IMR-90 (cell line): ENCODE data around the gene SEMA5A. TPM values are rescaled to one million over a fixed set of nuclear protein-coding genes. Genes with fewer than 3 reads are reported as not detected.

Source experiments
- ATAC-seq: fragments of 200-7000 bp; cut with Tn5 transposase; 2 replicates; pipeline ENCODE4 v1.9.1; 2020; ENCODE audit warnings: low read depth, mild to moderate bottlenecking, moderate library complexity
- BruUV-seq: library from RNA; stranded (reverse); fragments of 400-500 nt; replicated peaks from 2 replicates; lab custom pipeline; 2021; lab: Mats Ljungman, UMichigan
- CTCF ChIA-PET: fragments of 300-600 bp; formaldehyde crosslinking; extraction: SDS; loops from one replicate; lab custom pipeline; 2021; ENCODE audit warnings: antibody characterized with exemption; lab: Yijun Ruan, JAX
- POLR2A ChIA-PET: fragments of 300-600 bp; sonication (Branson Sonifier 250); formaldehyde crosslinking; loops from one replicate; lab custom pipeline; 2022; ENCODE audit warnings: antibody characterized with exemption; ENCODE audit not compliant: unreplicated experiment; lab: Charles Lee
- DNase-seq: peaks from one replicate; pipeline ENCODE4 v3.0.0; 2013
- H2AFZ ChIP-seq: replicated peaks from 2 replicates; pipeline ENCODE3; 2013; ENCODE audit warnings: low read length, mild to moderate bottlenecking; ENCODE audit not compliant: poor library complexity
- H2AK5ac ChIP-seq: 2 replicates; pipeline ENCODE4 v1.6.1; 2013; ENCODE audit warnings: low read depth, low read length, inconsistent platforms
- H2AK9ac ChIP-seq: replicated peaks from 2 replicates; pipeline ENCODE3; 2013; ENCODE audit warnings: mild to moderate bottlenecking, low read depth, low read length, moderate library complexity; ENCODE audit not compliant: poor library complexity
- H2BK120ac ChIP-seq: 2 replicates; pipeline ENCODE4 v1.6.1; 2013; ENCODE audit warnings: low read depth, low read length, inconsistent platforms
- H2BK15ac ChIP-seq: 3 replicates; pipeline ENCODE4 v1.6.1; 2013; ENCODE audit warnings: low read depth, low read length, inconsistent platforms
- H2BK20ac ChIP-seq: 2 replicates; pipeline ENCODE4 v1.6.1; 2013; ENCODE audit warnings: low read depth, mild to moderate bottlenecking, inconsistent platforms, low read length, moderate library complexity
- H2BK5ac ChIP-seq: 2 replicates; pipeline ENCODE4 v1.6.1; 2013; ENCODE audit warnings: mild to moderate bottlenecking, low read depth, low read length, inconsistent platforms; ENCODE audit not compliant: poor library complexity, severe bottlenecking
- H3K14ac ChIP-seq: replicated peaks from 2 replicates; pipeline ENCODE4 v1.6.1; 2013; ENCODE audit warnings: low read depth, low read length, inconsistent platforms
- H3K18ac ChIP-seq: 2 replicates; pipeline ENCODE4 v1.6.1; 2013; ENCODE audit warnings: low read depth, low read length, control low read depth
- H3K23ac ChIP-seq: 2 replicates; pipeline ENCODE4 v1.6.1; 2013; ENCODE audit warnings: low read depth, low read length, inconsistent platforms
- H3K27ac ChIP-seq: 2 replicates; pipeline ENCODE4 v1.5.1; 2013; ENCODE audit warnings: mild to moderate bottlenecking, control low read depth, low read length; ENCODE audit not compliant: insufficient read depth
- H3K27me3 ChIP-seq: 2 replicates; pipeline ENCODE4 v1.6.1; 2013; ENCODE audit warnings: low read length; ENCODE audit not compliant: control insufficient read depth, insufficient read depth
- H3K36me3 ChIP-seq: 2 replicates; pipeline ENCODE4 v1.6.1; 2013; ENCODE audit warnings: low read length, mixed read lengths; ENCODE audit not compliant: control insufficient read depth, insufficient read depth
- H3K4ac ChIP-seq: 2 replicates; pipeline ENCODE4 v1.6.1; 2013; ENCODE audit warnings: low read depth, low read length, inconsistent platforms
- H3K4me1 ChIP-seq: 2 replicates; pipeline ENCODE4 v1.6.1; 2013; ENCODE audit warnings: low read length, mixed read lengths; ENCODE audit not compliant: control insufficient read depth, insufficient read depth
- H3K4me2 ChIP-seq: 2 replicates; pipeline ENCODE4 v1.6.1; 2013; ENCODE audit warnings: low read depth, mild to moderate bottlenecking, control low read depth, low read length, moderate library complexity
- H3K4me3 ChIP-seq: 2 replicates; pipeline ENCODE4 v1.5.1; 2013; ENCODE audit warnings: low read depth, mild to moderate bottlenecking, control low read depth, low read length, moderate library complexity; ENCODE audit not compliant: insufficient read depth
- H3K56ac ChIP-seq: 2 replicates; pipeline ENCODE4 v1.6.1; 2013; ENCODE audit warnings: low read length, inconsistent platforms; ENCODE audit not compliant: insufficient read depth; ENCODE audit errors: extremely low read depth
- H3K79me1 ChIP-seq, 2 experiments: 2 replicates each; pipeline ENCODE4 v1.6.1; 2013; ENCODE audit warnings: low read length in 2 of 2, inconsistent platforms in 1 of 2, low read depth in 1 of 2
- H3K9ac ChIP-seq: 2 replicates; pipeline ENCODE4 v1.6.1; 2013; ENCODE audit warnings: low read depth, low read length, control low read depth
- H3K9me1 ChIP-seq: 2 replicates; pipeline ENCODE4 v1.6.1; 2013; ENCODE audit warnings: low read length, inconsistent platforms; ENCODE audit not compliant: insufficient read depth
- H3K9me3 ChIP-seq: 2 replicates; pipeline ENCODE4 v1.6.1; 2013; ENCODE audit warnings: low read length; ENCODE audit not compliant: control insufficient read depth, insufficient read depth
- H4K20me1 ChIP-seq: 2 replicates; pipeline ENCODE4 v1.6.1; 2013; ENCODE audit warnings: low read length, inconsistent platforms; ENCODE audit not compliant: insufficient read depth
- H4K5ac ChIP-seq: 2 replicates; pipeline ENCODE4 v1.6.1; 2013; ENCODE audit warnings: mild to moderate bottlenecking, low read depth, low read length, control low read depth
- H4K8ac ChIP-seq, 2 experiments: 2 replicates each; pipeline ENCODE4 v1.6.1; 2013; ENCODE audit warnings: low read depth in 2 of 2, low read length in 2 of 2, control low read depth in 1 of 2, inconsistent platforms in 1 of 2
- H4K91ac ChIP-seq: 2 replicates; pipeline ENCODE4 v1.6.1; 2013; ENCODE audit warnings: low read depth, low read length, inconsistent platforms; ENCODE audit not compliant: insufficient read depth
- BHLHE40 ChIP-seq: fragments of 150-350 bp; IDR thresholded peaks from 2 replicates; pipeline ENCODE4 v1.6.1; 2016; ENCODE audit warnings: mild to moderate bottlenecking, low read depth, low read length
- CHD1 ChIP-seq: IDR thresholded peaks from 2 replicates; pipeline ENCODE4 v1.6.1; 2012; ENCODE audit warnings: low read depth, low read length, improper control_type of control experiment
- FOS ChIP-seq: fragments of 150-350 bp; IDR thresholded peaks from 2 replicates; pipeline ENCODE4 v1.6.1; 2016; ENCODE audit warnings: low read depth, low read length
- MAFK ChIP-seq: IDR thresholded peaks from 2 replicates; pipeline ENCODE4 v1.6.1; 2012; ENCODE audit warnings: low read depth, low read length, improper control_type of control experiment
- MXI1 ChIP-seq: IDR thresholded peaks from 2 replicates; pipeline ENCODE4 v1.6.1; 2012; ENCODE audit warnings: low read depth, mild to moderate bottlenecking, low read length, moderate library complexity, borderline replicate concordance
- NFE2L2 ChIP-seq: fragments of 150-350 bp; IDR thresholded peaks from 2 replicates; pipeline ENCODE4 v1.6.1; 2016; ENCODE audit warnings: low read depth, mild to moderate bottlenecking, low read length
- WGBS, 2 experiments: methylation state at CpG; one replicate each; pipeline versions ENCODE4 v1.1.5 to v1.1.7; 2013; ENCODE audit warnings: missing lambda C conversion rate in 2 of 2; ENCODE audit not compliant: insufficient read length in 1 of 2; ENCODE audit errors: extremely low coverage in 2 of 2; 5-methylcytosine and 5-hydroxymethylcytosine counted together
- dilution Hi-C: fragments of 300-500 bp; cut with HindIII; formaldehyde crosslinking; loops from one replicate; pipeline ENCODE4 v1.14.3; 2018; ENCODE audit warnings: low sequenced_read_pairs; ENCODE audit not compliant: unreplicated experiment
- in situ Hi-C: fragments of 300-500 bp; cut with MboI; formaldehyde crosslinking; loops from 3 replicates; pipeline ENCODE4 v1.14.3; 2019; ENCODE audit warnings: low sequenced_read_pairs, inconsistent platforms, mixed read lengths
- intact Hi-C: fragments of 100-400 bp; cut with micrococcal nuclease; formaldehyde crosslinking; loops from 2 replicates; pipeline ENCODE4 v1.10.0; 2022
- polyA plus RNA-seq, 3 experiments: library from polyadenylated mRNA; depleted of rRNA; stranded (reverse); fragments of >200 nt; gene quantifications; 2 replicates each; pipeline ENCODE4 v1.2.3, GENCODE V29; 2012; ENCODE audit warnings: low replicate concordance in 1 of 3
- total RNA-seq: library from RNA; depleted of rRNA; stranded (reverse); fragments of >200 nt; gene quantifications from 2 replicates; pipeline ENCODE4 v1.2.3, GENCODE V29; 2012
- TF ChIP-seq, protein P1 (sequence below): conservative IDR thresholded peaks from 2 replicates; pipeline ENCODE4 v1.5.1; 2012; ENCODE audit warnings: mild to moderate bottlenecking, low read depth, low read length, improper control_type of control experiment

Gene SEMA5A
- total and polyA plus RNA-seq, 2 of the 4 experiments (the other 2 are of a cell fraction), result 8.2 to 9.9 TPM

DNA sequence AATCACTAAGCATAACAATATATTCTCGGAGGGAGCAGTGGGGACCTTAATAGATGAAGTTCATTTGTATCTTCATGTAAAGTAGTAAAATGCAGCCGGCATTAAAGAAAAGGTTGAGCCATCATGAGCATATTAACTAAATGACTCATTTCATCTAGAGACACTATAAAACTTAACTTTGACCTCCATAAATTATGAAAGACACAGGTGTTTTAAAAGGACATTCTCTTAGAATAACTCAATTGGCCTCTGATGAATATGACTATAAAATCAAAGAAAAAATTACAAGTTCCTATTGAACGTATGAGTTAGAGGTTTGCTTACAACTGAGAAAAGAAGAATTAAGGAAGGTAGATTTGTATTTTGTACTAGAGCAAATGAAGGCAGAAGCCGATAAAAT, 220.3 kb downstream of the SEMA5A start:
- Histone ChIP-seq H3K27ac (no peak overlapping the region), H3K56ac (no peak overlapping the region), H3K14ac (no peak overlapping the region), H2BK5ac (no peak overlapping the region), H2AK9ac (no peak overlapping the region), H2AFZ (no peak overlapping the region), H3K4ac (no peak overlapping the region), H3K4me1 (peaks cover 1% of the 10 kb centered on the region; the same call in 1 of the 2 replicates), H2BK15ac (no peak overlapping the region), H2BK20ac (no peak overlapping the region), H3K23ac (no peak overlapping the region), H3K36me3 (no peaks in the 10 kb centered on the region), H4K5ac (no peak overlapping the region), H3K27me3 (no peaks in the 10 kb centered on the region), H3K9me3 (no peaks in the 10 kb centered on the region), H3K9ac (no peak overlapping the region), H4K20me1 (no peaks in the 10 kb centered on the region), H3K4me3 (no peak overlapping the region), H2AK5ac (no peak overlapping the region), H4K91ac (no peak overlapping the region), H2BK120ac (no peak overlapping the region), H3K18ac (no peak overlapping the region), H3K9me1 (peaks cover 7% of the 10 kb centered on the region), H4K8ac (no peak overlapping the region), H3K4me2 (no peak overlapping the region), H3K79me1 (peaks cover 0 to 19% of the 10 kb centered on the region in 2 experiments; a peak in 2 of 4 replicates)
- DNase-seq (no peak), ATAC-seq (no peak)
- in situ Hi-C loops (no loop called here), dilution Hi-C loops (no loop called here), intact Hi-C loops (no loop called here)
- TF ChIP-seq MAFK (no peak), BHLHE40 (no peak), MXI1 (no peak), NFE2L2 (no peak), CHD1 (no peak), FOS (no peak)
- TF ChIP-seq, protein P1, sequence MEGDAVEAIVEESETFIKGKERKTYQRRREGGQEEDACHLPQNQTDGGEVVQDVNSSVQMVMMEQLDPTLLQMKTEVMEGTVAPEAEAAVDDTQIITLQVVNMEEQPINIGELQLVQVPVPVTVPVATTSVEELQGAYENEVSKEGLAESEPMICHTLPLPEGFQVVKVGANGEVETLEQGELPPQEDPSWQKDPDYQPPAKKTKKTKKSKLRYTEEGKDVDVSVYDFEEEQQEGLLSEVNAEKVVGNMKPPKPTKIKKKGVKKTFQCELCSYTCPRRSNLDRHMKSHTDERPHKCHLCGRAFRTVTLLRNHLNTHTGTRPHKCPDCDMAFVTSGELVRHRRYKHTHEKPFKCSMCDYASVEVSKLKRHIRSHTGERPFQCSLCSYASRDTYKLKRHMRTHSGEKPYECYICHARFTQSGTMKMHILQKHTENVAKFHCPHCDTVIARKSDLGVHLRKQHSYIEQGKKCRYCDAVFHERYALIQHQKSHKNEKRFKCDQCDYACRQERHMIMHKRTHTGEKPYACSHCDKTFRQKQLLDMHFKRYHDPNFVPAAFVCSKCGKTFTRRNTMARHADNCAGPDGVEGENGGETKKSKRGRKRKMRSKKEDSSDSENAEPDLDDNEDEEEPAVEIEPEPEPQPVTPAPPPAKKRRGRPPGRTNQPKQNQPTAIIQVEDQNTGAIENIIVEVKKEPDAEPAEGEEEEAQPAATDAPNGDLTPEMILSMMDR, result no peak
- ChIA-PET POLR2A (interaction anchor here (0.7 kb wide), 1 partner anchor 1346 kb away, joined by 9 read pairs; no protein-coding TSS in a partner anchor), CTCF (no interaction called here)
- no CpG with 5 or more reads among the region's 4 CpGs for WGBS, 2 experiments
- BruUV-seq, result no TSS peak
